Body of pancreas (tissue), 4 donors: ENCODE measurements around the gene DOCK9.

Experiments
- CTCF ChIP-seq, 7 experiments: fragments of 450-650 bp in 4 of 7; fragments of 200-600 bp in 3 of 7; sonication (generic) in 3 of 7; IDR thresholded peaks; one replicate each; pipeline ENCODE4 v1.5.1; 2016 to 2019; ENCODE audit warnings: antibody characterized with exemption in 7 of 7
- POLR2A ChIP-seq, 3 donors: fragments of 450-650 bp; IDR thresholded peaks; one replicate each; pipeline ENCODE4 v1.6.1; 2016; ENCODE audit warnings: antibody characterized with exemption in 3 of 3, mild to moderate bottlenecking in 2 of 3

GRCh38 chr13:98796191-98796590 lies 181.7 kb downstream of the DOCK9 start:
- TF ChIP-seq CTCF (IDR thresholded peaks at IDR 0.05) (no peak), POLR2A (IDR thresholded peaks at IDR 0.05) (no peak)
